Lung (tissue), 12 donors: ENCODE results near the gene WDR86. TPM values are rescaled to one million over a fixed set of nuclear protein-coding genes. Genes with fewer than 3 reads are reported as not detected.
A peak's percentile ranks its signal among the peaks of the same experiment; 100 is the strongest.

Source experiments
- ATAC-seq: fragments of 200-7000 bp; cut with Tn5 transposase; one replicate; pipeline ENCODE4 v1.9.1; 2020; ENCODE audit warnings: moderate number of reproducible peaks; ENCODE audit not compliant: insufficient read depth, low FRiP score
- DNase-seq, 3 donors: peaks; one replicate each; pipeline ENCODE4 v3.0.0-alpha.2; 2013 to 2017
- H3K27ac ChIP-seq, 2 donors: one replicate each; pipeline ENCODE4 v1.5.1; 2013; ENCODE audit warnings: mild to moderate bottlenecking in 2 of 2, moderate library complexity in 2 of 2, control low read depth in 1 of 2, inconsistent platforms in 1 of 2, low read depth in 1 of 2, low read length in 1 of 2
- H3K27me3 ChIP-seq, 3 donors: one replicate each; pipeline ENCODE4 v1.5.1; 2013; ENCODE audit warnings: low read length in 2 of 3; ENCODE audit not compliant: control insufficient read depth in 3 of 3, insufficient read depth in 3 of 3
- H3K36me3 ChIP-seq, 4 donors: one replicate each; pipeline ENCODE4 v1.5.1; 2013; ENCODE audit warnings: low read length in 4 of 4, mild to moderate bottlenecking in 1 of 4, moderate library complexity in 1 of 4; ENCODE audit not compliant: control insufficient read depth in 4 of 4, insufficient read depth in 4 of 4
- H3K4me1 ChIP-seq, 5 donors: one replicate each; pipeline ENCODE4 v1.5.1; 2013; ENCODE audit warnings: low read length in 5 of 5, mild to moderate bottlenecking in 2 of 5, moderate library complexity in 1 of 5; ENCODE audit not compliant: control insufficient read depth in 5 of 5, insufficient read depth in 5 of 5
- H3K4me3 ChIP-seq: one replicate; pipeline ENCODE4 v1.5.1; 2013; ENCODE audit warnings: mild to moderate bottlenecking, control low read depth, moderate library complexity
- H3K9ac ChIP-seq, 2 donors: one replicate each; pipeline ENCODE4 v1.5.1; 2013; ENCODE audit warnings: low read length in 2 of 2, control low read depth in 1 of 2; ENCODE audit not compliant: insufficient read depth in 1 of 2
- H3K9me3 ChIP-seq, 4 donors: one replicate each; pipeline ENCODE4 v1.5.1; 2013; ENCODE audit warnings: low read length in 3 of 4, mild to moderate bottlenecking in 1 of 4, moderate library complexity in 1 of 4; ENCODE audit not compliant: control insufficient read depth in 4 of 4, insufficient read depth in 3 of 4
- CTCF ChIP-seq: IDR thresholded peaks from 2 replicates; pipeline ENCODE4 v1.5.1; 2012; ENCODE audit warnings: mild to moderate bottlenecking; ENCODE audit errors: control extremely low read depth, extremely low read depth
- whole genome bisulfite sequencing, 2 donors: extraction: QIAGEN DNeasy Blood & Tissue Kit; methylation state at CpG; one replicate each; pipeline ENCODE4 v1.1.7; 2013; 5-methylcytosine and 5-hydroxymethylcytosine counted together
- polyA plus RNA-seq, 2 donors: library from polyadenylated mRNA; stranded (reverse); fragments of 200-250 nt; gene quantifications; one replicate each; pipeline ENCODE4 v1.2.1, GENCODE V29; 2013
- total RNA-seq, 2 donors: library from RNA; depleted of rRNA in 1 of 2; stranded (reverse); fragments of >200 nt in 1 of 2; gene quantifications; one replicate each; pipeline ENCODE4 v1.2.1, GENCODE V29; 2014 to 2021
- donor health status: control.
- donor health status: control.
- donor health status: Bipolar disorder and iron deficiency.
- donor health status: healthy.
- donor health status: DM: yes; HTN: yes; CAD: no.

Gene WDR86
- total and polyA plus RNA-seq, 4 donors, result 0.81 to 19.7 (median 2.4) TPM

GRCh38 chr7:151366166-151366879 is 43.5 kb downstream of the WDR86 start:
- Histone ChIP-seq H3K36me3 (peaks cover 7 to 13% (median 11%) of the 10 kb centered on the region in 4 donors), H3K4me1 (peaks cover 0 to 30% (median 7%) of the 10 kb centered on the region in 5 donors), H3K9ac (peak overlapping the region; percentile 13 to 26), H3K4me3 (no peak overlapping the region), H3K9me3 (no peaks in the 10 kb centered on the region), H3K27ac (peak overlapping the region in 1 of 2 donors; percentile 89), H3K27me3 (no peaks in the 10 kb centered on the region)
- TF ChIP-seq CTCF, result no peak
- DNase-seq (peak; percentile 44 to 71 (median 45)), ATAC-seq (no peak)
- 75 to 86% methylated on average over 9 of the region's 9 CpGs for WGBS, 2 donors

GRCh38 chr7:151363182-151363581 is 46.7 kb downstream of the WDR86 start:
- 95 to 100% methylated on average over 1 of the region's 1 CpG for WGBS, 2 donors
- H3K36me3 ChIP-seq, result peaks cover 6 to 24% (median 14%) of the 10 kb centered on the region in 4 donors

GRCh38 chr7:151361193-151361959 is 48.5 kb downstream of the WDR86 start:
- Histone ChIP-seq H3K27ac (no peak overlapping the region), H3K4me1 (peaks cover 0 to 11% (median 3%) of the 10 kb centered on the region in 5 donors), H3K9me3 (no peaks in the 10 kb centered on the region), H3K4me3 (no peak overlapping the region), H3K27me3 (no peaks in the 10 kb centered on the region), H3K36me3 (peaks cover 8 to 26% (median 17%) of the 10 kb centered on the region in 4 donors), H3K9ac (no peak overlapping the region)
- 90 to 97% methylated on average over 3 of the region's 3 CpGs for WGBS, 2 donors
- ATAC-seq, result no peak
- DNase-seq, result peak in 1 of 3 donors; percentile 20
- TF ChIP-seq CTCF, result no peak

More at GRCh38 chr7:151363182-151363581, 46.7 kb downstream of the WDR86 start:
- Histone ChIP-seq H3K27ac (no peak overlapping the region), H3K9ac (no peak overlapping the region), H3K9me3 (no peaks in the 10 kb centered on the region), H3K27me3 (no peaks in the 10 kb centered on the region), H3K4me3 (no peak overlapping the region), H3K4me1 (peaks cover 0 to 28% (median 7%) of the 10 kb centered on the region in 5 donors)
- ATAC-seq (no peak), DNase-seq (no peak)
- TF ChIP-seq CTCF, result no peak
